H9 (cell line): ENCODE measurements around the gene SSTR5. TPM values are rescaled to one million over a fixed set of nuclear protein-coding genes. Genes with fewer than 3 reads are reported as not detected.

ENCODE experiments used
- DNase-seq: peaks from one replicate; pipeline ENCODE4 v3.0.0-alpha.2; 2017
- H2AFZ ChIP-seq: one replicate; pipeline ENCODE4 v1.6.1; 2013; ENCODE audit warnings: mild to moderate bottlenecking, low read length, control low read depth, moderate library complexity
- H2AK5ac ChIP-seq: 2 replicates; pipeline ENCODE4 v1.6.1; 2013; ENCODE audit warnings: low read length, control low read depth, mixed read lengths; ENCODE audit not compliant: insufficient read length
- H2BK120ac ChIP-seq: one replicate; pipeline ENCODE4 v1.6.1; 2013; ENCODE audit warnings: low read depth, mild to moderate bottlenecking, low read length, control low read depth, inconsistent platforms; ENCODE audit not compliant: poor library complexity, severe bottlenecking
- H2BK12ac ChIP-seq: 2 replicates; pipeline ENCODE4 v1.6.1; 2013; ENCODE audit warnings: low read length, control low read depth, mixed read lengths, low read depth; ENCODE audit not compliant: insufficient read length
- H2BK15ac ChIP-seq: 2 replicates; pipeline ENCODE4 v1.6.1; 2013; ENCODE audit warnings: low read depth, low read length, control low read depth
- H2BK20ac ChIP-seq: one replicate; pipeline ENCODE4 v1.6.1; 2013; ENCODE audit warnings: low read depth, mild to moderate bottlenecking, low read length, control low read depth, inconsistent platforms; ENCODE audit not compliant: poor library complexity, severe bottlenecking
- H2BK5ac ChIP-seq: 2 replicates; pipeline ENCODE4 v1.6.1; 2013; ENCODE audit warnings: low read length, control low read depth, mixed read lengths; ENCODE audit not compliant: insufficient read length
- H3K14ac ChIP-seq: 2 replicates; pipeline ENCODE4 v1.6.1; 2013; ENCODE audit warnings: low read length, control low read depth; ENCODE audit not compliant: insufficient read depth
- H3K18ac ChIP-seq: 2 replicates; pipeline ENCODE4 v1.6.1; 2013; ENCODE audit warnings: low read depth, mild to moderate bottlenecking, mixed read lengths, low read length, control low read depth; ENCODE audit not compliant: insufficient read length
- H3K23ac ChIP-seq: 2 replicates; pipeline ENCODE4 v1.6.1; 2013; ENCODE audit warnings: low read length, control low read depth, mixed read lengths, low read depth; ENCODE audit not compliant: insufficient read length
- H3K23me2 ChIP-seq: 2 replicates; pipeline ENCODE4 v1.6.1; 2013; ENCODE audit warnings: low read depth, mild to moderate bottlenecking, mixed read lengths, low read length, control low read depth; ENCODE audit not compliant: insufficient read length, poor library complexity, severe bottlenecking
- H3K27ac ChIP-seq: 2 replicates; pipeline ENCODE4 v1.5.1; 2013; ENCODE audit warnings: low read length, control low read depth, mixed read lengths, low read depth; ENCODE audit not compliant: insufficient read length
- H3K27me3 ChIP-seq: 2 replicates; pipeline ENCODE4 v1.6.1; 2013; ENCODE audit warnings: low read length, control low read depth, inconsistent platforms; ENCODE audit not compliant: insufficient read depth
- H3K4ac ChIP-seq: 2 replicates; pipeline ENCODE4 v1.6.1; 2013; ENCODE audit warnings: low read depth, mild to moderate bottlenecking, control low read depth, inconsistent platforms, low read length, moderate library complexity
- H3K4me1 ChIP-seq: 2 replicates; pipeline ENCODE4 v1.6.1; 2013; ENCODE audit warnings: low read length, control low read depth, inconsistent platforms; ENCODE audit not compliant: insufficient read depth
- H3K4me2 ChIP-seq: 2 replicates; pipeline ENCODE4 v1.6.1; 2013; ENCODE audit warnings: low read length, control low read depth, mixed read lengths; ENCODE audit not compliant: insufficient read length, insufficient read depth
- H3K56ac ChIP-seq: 2 replicates; pipeline ENCODE4 v1.6.1; 2013; ENCODE audit warnings: low read depth, mild to moderate bottlenecking, mixed read lengths, low read length, control low read depth; ENCODE audit not compliant: insufficient read length
- H3K79me1 ChIP-seq: 2 replicates; pipeline ENCODE4 v1.6.1; 2013; ENCODE audit warnings: low read depth, mild to moderate bottlenecking, moderate library complexity, low read length, control low read depth, inconsistent platforms; ENCODE audit not compliant: insufficient read depth, poor library complexity, severe bottlenecking
- H3K79me2 ChIP-seq: 2 replicates; pipeline ENCODE4 v1.6.1; 2013; ENCODE audit warnings: low read length, control low read depth, inconsistent platforms; ENCODE audit not compliant: insufficient read depth
- H3K9ac ChIP-seq: 2 replicates; pipeline ENCODE4 v1.6.1; 2013; ENCODE audit warnings: low read length, control low read depth, mixed read lengths; ENCODE audit not compliant: insufficient read length; ENCODE audit errors: extremely low read depth
- H3K9me3 ChIP-seq: one replicate; pipeline ENCODE4 v1.6.1; 2013; ENCODE audit warnings: low read depth, low read length, inconsistent platforms; ENCODE audit not compliant: control insufficient read depth
- H3T11ph ChIP-seq: one replicate; pipeline ENCODE4 v1.6.1; 2013; ENCODE audit warnings: mild to moderate bottlenecking, low read length, control low read depth, inconsistent platforms
- H4K20me1 ChIP-seq: one replicate; pipeline ENCODE4 v1.6.1; 2013; ENCODE audit not compliant: control insufficient read depth, insufficient read length, insufficient read depth
- H4K5ac ChIP-seq: 2 replicates; pipeline ENCODE4 v1.6.1; 2013; ENCODE audit warnings: low read depth, mild to moderate bottlenecking, mixed read lengths, low read length, control low read depth; ENCODE audit not compliant: insufficient read length
- H4K8ac ChIP-seq: replicated peaks from 2 replicates; pipeline ENCODE4 v1.6.1; 2013; ENCODE audit warnings: low read length, control low read depth, mixed read lengths, low read depth; ENCODE audit not compliant: insufficient read length
- H4K91ac ChIP-seq: 2 replicates; pipeline ENCODE4 v1.6.1; 2013; ENCODE audit warnings: low read depth, mild to moderate bottlenecking, moderate library complexity, mixed read lengths, low read length, control low read depth; ENCODE audit not compliant: insufficient read length
- H3K27ac Mint-ChIP-seq, 3 experiments: 2 replicates in 2 of 3; 3 replicates in 1 of 3; pipeline ENCODE4 v1.8.0; 2020 to 2021; ENCODE audit warnings: mixed read lengths in 3 of 3, mild to moderate bottlenecking in 1 of 3, moderate library complexity in 1 of 3
- H3K27me3 Mint-ChIP-seq: 2 replicates; pipeline ENCODE4 v1.8.0; 2021; ENCODE audit warnings: low read depth, mild to moderate bottlenecking, moderate library complexity, mixed read lengths
- H3K36me3 Mint-ChIP-seq, 3 experiments: 2 replicates in 2 of 3; 3 replicates in 1 of 3; pipeline ENCODE4 v1.8.0; 2020 to 2021; ENCODE audit warnings: low read depth in 3 of 3, mixed read lengths in 3 of 3; ENCODE audit not compliant: insufficient read depth in 1 of 3
- H3K4me1 Mint-ChIP-seq, 2 experiments: 2 replicates each; pipeline ENCODE4 v1.8.0; 2020; ENCODE audit warnings: mixed read lengths in 2 of 2
- H3K4me3 Mint-ChIP-seq, 2 experiments: 2 replicates in 1 of 2; 3 replicates in 1 of 2; pipeline ENCODE4 v1.8.0; 2020 to 2021; ENCODE audit warnings: mild to moderate bottlenecking in 2 of 2, mixed read lengths in 2 of 2, moderate library complexity in 1 of 2
- H3K9me3 Mint-ChIP-seq, 2 experiments: 2 replicates in 1 of 2; 3 replicates in 1 of 2; pipeline ENCODE4 v1.8.0; 2020; ENCODE audit warnings: mild to moderate bottlenecking in 2 of 2, mixed read lengths in 2 of 2, moderate library complexity in 1 of 2
- CTCF ChIP-seq: fragments of 200-600 bp; sonication (generic); conservative IDR thresholded peaks from 3 replicates; pipeline ENCODE4 v1.8.0; 2021; ENCODE audit warnings: antibody characterized with exemption, mild to moderate bottlenecking
- WGBS: extraction: QIAGEN DNeasy Blood & Tissue Kit; methylation state at CpG from one replicate; pipeline ENCODE4 v1.1.7; 2013; ENCODE audit warnings: missing lambda C conversion rate, low lambda C conversion rate, mixed read lengths; ENCODE audit not compliant: insufficient read length; ENCODE audit errors: extremely low coverage; 5-methylcytosine and 5-hydroxymethylcytosine counted together
- total RNA-seq: library from RNA; stranded (reverse); gene quantifications from 2 replicates; pipeline ENCODE4 v1.2.1, GENCODE V29; 2021

The SSTR5 gene
- total RNA-seq, 1 experiment from 2014 or later, result 0.22 TPM

GRCh38 chr16:1112506-1113184, 40.1 kb downstream of the SSTR5 start:
- H2BK12ac ChIP-seq, result no peak overlapping the region
- H3K14ac ChIP-seq, result no peak overlapping the region; the same call in 1 of the 2 replicates
- TF ChIP-seq CTCF, result no peak
- no peak overlapping the region for H3K4ac ChIP-seq
- no peaks in the 10 kb centered on the region for H3K36me3 Mint-ChIP-seq
- peaks cover 56% of the 10 kb centered on the region for H3K27me3 Mint-ChIP-seq
- no peaks in the 10 kb centered on the region for H4K20me1 ChIP-seq
- no peak overlapping the region for H4K91ac ChIP-seq
- no peaks in the 10 kb centered on the region for H3K9me3 Mint-ChIP-seq
- H3K56ac ChIP-seq, result no peak overlapping the region
- no peak overlapping the region for H2BK15ac ChIP-seq
- H3K79me2 ChIP-seq, result no peaks in the 10 kb centered on the region
- no peaks in the 10 kb centered on the region for H3K27me3 ChIP-seq
- H2BK20ac ChIP-seq, result no peak overlapping the region
- no peak overlapping the region for H2AK5ac ChIP-seq
- no peak overlapping the region for H3K23ac ChIP-seq
- H2BK5ac ChIP-seq, result no peak overlapping the region
- no peaks in the 10 kb centered on the region for H3K9me3 ChIP-seq
- no peaks in the 10 kb centered on the region; a peak in 1 of 4 replicates for H3K4me1 Mint-ChIP-seq
- H3K27ac ChIP-seq, result no peak overlapping the region
- H3K9ac ChIP-seq, result no peak overlapping the region
- H3K4me3 Mint-ChIP-seq, result no peak overlapping the region
- H2AFZ ChIP-seq, result no peak overlapping the region
- no CpG with 5 or more reads among the region's 26 CpGs for WGBS
- H3K27ac Mint-ChIP-seq, result no peak overlapping the region
- no peak overlapping the region for H3T11ph ChIP-seq
- no peaks in the 10 kb centered on the region for H3K4me1 ChIP-seq
- peaks cover 2% of the 10 kb centered on the region for H3K23me2 ChIP-seq
- H4K8ac ChIP-seq, result no peak overlapping the region
- DNase-seq, result no peak
- H3K4me2 ChIP-seq, result no peak overlapping the region
- no peak overlapping the region for H4K5ac ChIP-seq
- no peak overlapping the region for H3K18ac ChIP-seq
- H3K79me1 ChIP-seq, result no peaks in the 10 kb centered on the region
- H2BK120ac ChIP-seq, result no peak overlapping the region
